ENCODE measurements around the gene LONRF2. TPM values are rescaled to one million over a fixed set of nuclear protein-coding genes. Genes with fewer than 3 reads are reported as not detected.

Gene LONRF2
- total RNA-seq, 4 donors from 2014 or later, result 27.9 to 188 (median 58.5) TPM

GRCh38 chr2:100285691-100286090 is 36.6 kb downstream of the LONRF2 start:
- intact Hi-C loops (cut with DNase I; ENCODE audit: low total_unique reads), result no loop called here
- H3K9me3 ChIP-seq, result no peaks in the 10 kb centered on the region
- peak; percentile 63 to 68 for DNase-seq
- H3K4me1 ChIP-seq, result peaks cover 0 to 12% of the 10 kb centered on the region in 2 donors
- no peaks in the 10 kb centered on the region for H3K36me3 ChIP-seq
- TF ChIP-seq CTCF (IDR thresholded peaks at IDR 0.05) (no peak), POLR2A (IDR thresholded peaks at IDR 0.05) (no peak)
- no peak overlapping the region for H3K4me3 ChIP-seq
- H3K27ac ChIP-seq, result peak overlapping the region; percentile 87 to 91
- no peaks in the 10 kb centered on the region for H3K27me3 ChIP-seq

GRCh38 chr2:100285011-100285410 is 37.3 kb downstream of the LONRF2 start:
- no peak overlapping the region for H3K4me3 ChIP-seq
- DNase-seq, result no peak
- peaks cover 0 to 12% of the 10 kb centered on the region in 2 donors for H3K4me1 ChIP-seq
- no peaks in the 10 kb centered on the region for H3K9me3 ChIP-seq
- intact Hi-C loops (cut with DNase I; ENCODE audit: low total_unique reads), result no loop called here
- no peaks in the 10 kb centered on the region for H3K36me3 ChIP-seq
- no peak for TF ChIP-seq POLR2A (IDR thresholded peaks at IDR 0.05)
- TF ChIP-seq CTCF (IDR thresholded peaks at IDR 0.05), result no peak
- H3K27me3 ChIP-seq, result no peaks in the 10 kb centered on the region
- H3K27ac ChIP-seq, result peak overlapping the region; percentile 87 to 91

GRCh38 chr2:100283724-100284501 is 38.4 kb downstream of the LONRF2 start:
- Histone ChIP-seq H3K4me3 (no peak overlapping the region), H3K4me1 (peaks cover 0 to 12% of the 10 kb centered on the region in 2 donors), H3K27me3 (no peaks in the 10 kb centered on the region), H3K36me3 (no peaks in the 10 kb centered on the region), H3K27ac (peak overlapping the region; percentile 87 to 91), H3K9me3 (no peaks in the 10 kb centered on the region)
- intact Hi-C loops (cut with DNase I; ENCODE audit: low total_unique reads), result no loop called here
- TF ChIP-seq POLR2A (IDR thresholded peaks at IDR 0.05) (no peak), CTCF (IDR thresholded peaks at IDR 0.05) (no peak)
- no peak for DNase-seq

GRCh38 chr2:100281521-100282438 is 40.5 kb downstream of the LONRF2 start:
- Histone ChIP-seq H3K4me3 (no peak overlapping the region), H3K36me3 (no peaks in the 10 kb centered on the region), H3K4me1 (peaks cover 0 to 12% of the 10 kb centered on the region in 2 donors), H3K9me3 (no peaks in the 10 kb centered on the region), H3K27me3 (no peaks in the 10 kb centered on the region), H3K27ac (peak overlapping the region; percentile 87 to 91)
- TF ChIP-seq CTCF (IDR thresholded peaks at IDR 0.05) (peak in 1 of 4 experiments; percentile 25), POLR2A (IDR thresholded peaks at IDR 0.05) (peak in 1 of 2 donors; percentile 15)
- intact Hi-C loops (cut with DNase I; ENCODE audit: low total_unique reads), result no loop called here
- DNase-seq, result peak; percentile 83 to 96

Data from uterus (tissue), 4 donors.